CD4-positive, alpha-beta T cell treated with Interleukin-15 for 4 hours (primary cell): ENCODE measurements around the gene ZNF892.
"Not testable (repeated sequence)": the region's sequence is repeated elsewhere in the genome, so short reads cannot be mapped to it uniquely, and the experiment has no call there.

Experiments used
- DNase-seq: peaks from one replicate; pipeline ENCODE4 v3.0.0-alpha.2; 2020; ENCODE audit warnings: low spot score

ZNF892 gene

DNA sequence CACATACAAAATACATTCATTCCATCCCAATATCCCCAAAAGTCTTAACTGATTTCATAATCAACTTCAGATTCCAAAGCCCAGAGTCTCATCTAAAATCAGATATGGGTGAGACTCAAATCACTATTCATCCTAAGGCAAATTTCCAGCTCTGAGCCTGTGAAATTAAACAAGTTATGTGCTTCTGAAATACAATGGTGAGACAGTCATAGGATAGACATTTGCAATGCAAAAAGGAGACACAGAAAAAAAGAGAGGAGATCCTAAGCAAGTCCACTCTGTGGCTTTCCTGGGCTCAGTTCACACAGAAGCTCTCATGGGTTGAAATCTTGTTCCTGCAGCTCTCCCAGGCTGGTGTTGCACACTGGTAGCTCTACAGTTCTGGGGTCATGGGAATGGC is 18.3 kb downstream of the ZNF892 start:
- DNase-seq: no peak

DNA sequence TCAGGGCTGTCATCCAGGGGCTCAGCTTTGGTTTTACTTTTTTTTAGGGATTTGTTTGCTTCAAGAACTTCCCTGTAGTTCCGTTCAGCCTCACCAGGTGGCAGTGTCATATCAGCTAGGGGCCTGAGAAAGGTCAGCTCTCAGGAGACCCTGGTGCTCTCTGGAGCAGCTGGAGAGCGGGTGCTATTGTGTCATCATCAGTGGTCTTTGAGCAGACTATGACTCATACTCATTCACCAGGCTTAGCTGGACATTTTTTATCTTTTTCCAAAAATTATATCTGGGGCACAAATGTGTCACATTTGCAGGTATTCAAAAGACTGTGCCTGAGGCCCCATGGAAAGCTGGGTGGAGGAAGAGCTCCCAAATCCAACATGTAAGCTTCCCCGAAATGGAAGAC is 24.4 kb downstream of the ZNF892 start:
- DNase-seq: no peak

DNA sequence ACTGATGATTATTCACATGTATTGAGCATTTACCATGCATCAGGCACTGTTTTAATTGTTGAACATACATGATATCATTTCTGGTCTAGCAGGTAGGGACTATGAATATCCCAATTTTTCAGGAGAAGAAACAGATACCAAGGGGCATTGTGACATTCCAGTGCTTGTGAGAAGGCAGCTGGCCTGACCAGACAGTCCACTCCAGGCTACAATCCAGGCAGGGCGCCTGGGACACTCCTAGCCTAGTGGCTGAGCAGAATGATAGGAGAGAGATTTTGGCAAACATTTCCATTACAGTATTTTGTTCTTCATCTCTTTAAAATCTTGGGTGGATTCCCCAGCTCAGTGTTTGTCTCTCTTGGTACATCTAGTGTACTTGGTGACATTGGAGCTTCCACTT is 24.9 kb downstream of the ZNF892 start:
- no peak for DNase-seq

DNA sequence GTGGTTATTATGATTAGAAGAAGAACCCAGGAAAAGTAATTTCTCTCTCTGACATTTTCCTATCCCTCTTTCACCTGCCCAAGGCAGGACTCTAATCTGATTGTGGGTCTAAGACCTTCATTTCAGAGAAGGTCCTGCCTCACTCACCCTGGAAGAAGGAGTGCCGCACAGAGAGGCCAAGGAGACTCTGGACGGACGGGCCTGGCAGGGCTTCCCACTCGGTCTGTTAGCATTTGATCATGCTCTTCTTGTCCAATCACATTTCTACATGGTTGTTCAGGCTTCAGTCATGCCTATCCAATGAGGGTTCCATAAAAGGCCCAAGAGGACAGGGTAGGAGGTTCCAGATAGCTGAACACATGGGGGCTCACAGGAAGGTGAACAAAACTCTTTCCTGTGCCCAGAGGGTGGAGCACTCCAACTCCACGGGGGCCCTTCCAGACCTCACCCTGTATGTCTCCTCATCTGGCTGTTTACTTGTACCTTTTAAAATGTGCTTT is 27.0 kb downstream of the ZNF892 start:
- DNase-seq: no peak

DNA sequence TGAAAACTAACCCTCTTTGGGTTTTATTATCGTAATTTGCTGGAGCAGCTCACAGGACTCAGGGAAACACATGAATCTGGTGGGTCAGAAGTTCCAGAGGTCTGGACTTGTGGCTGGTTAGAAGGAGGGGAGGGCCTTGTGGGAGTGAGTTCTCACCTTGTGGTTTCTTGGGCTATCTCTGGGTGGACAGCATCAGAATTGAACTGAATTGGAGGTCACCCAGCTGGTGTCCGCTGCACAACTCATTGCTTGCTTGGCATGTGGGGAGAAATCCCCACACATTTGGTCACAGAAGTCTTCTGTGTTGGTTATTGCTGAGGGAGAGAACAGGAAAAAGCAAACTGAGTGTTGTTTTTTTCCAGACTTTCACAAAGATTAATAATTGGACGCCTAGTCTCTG is 27.5 kb downstream of the ZNF892 start:
- DNase-seq: no peak

DNA sequence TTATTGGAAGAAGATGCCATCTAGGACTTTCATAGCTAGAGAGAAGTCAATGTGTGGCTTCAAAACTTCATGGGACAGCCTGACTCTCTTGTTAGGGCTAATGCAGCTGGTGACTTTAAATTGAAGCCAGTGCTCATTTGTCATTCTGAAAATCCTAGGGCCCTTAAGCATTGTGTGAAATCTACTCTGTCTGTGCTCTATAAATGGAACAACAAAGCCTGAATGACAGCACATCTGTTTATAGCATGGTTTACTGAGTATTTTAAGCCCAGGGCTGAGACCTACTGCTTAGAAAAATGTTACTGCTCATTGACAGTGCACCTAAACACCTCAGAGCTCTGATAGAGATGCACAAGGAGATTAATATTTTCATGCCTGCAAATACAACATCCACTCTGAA is 30.8 kb downstream of the ZNF892 start:
- no peak for DNase-seq

DNA sequence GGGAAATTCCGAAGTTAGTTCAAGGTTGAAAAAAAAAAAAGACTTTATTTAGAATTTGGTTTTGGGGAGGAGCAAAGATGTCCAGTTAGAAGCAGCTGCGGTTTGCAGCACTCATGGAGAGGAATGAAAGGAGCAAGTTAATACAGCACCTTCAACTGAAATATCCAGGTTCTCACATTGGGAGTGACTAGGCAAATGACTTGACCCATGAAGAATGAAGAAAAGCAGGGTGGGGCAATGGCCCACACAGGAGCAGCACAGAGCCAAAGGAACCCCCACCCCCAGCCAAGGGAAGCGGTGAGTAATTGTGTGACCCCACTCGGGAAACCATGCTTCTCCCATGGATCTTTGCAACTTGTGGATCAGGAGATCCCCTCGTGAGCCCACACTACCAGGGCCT is 32.8 kb downstream of the ZNF892 start:
- no peak for DNase-seq

DNA sequence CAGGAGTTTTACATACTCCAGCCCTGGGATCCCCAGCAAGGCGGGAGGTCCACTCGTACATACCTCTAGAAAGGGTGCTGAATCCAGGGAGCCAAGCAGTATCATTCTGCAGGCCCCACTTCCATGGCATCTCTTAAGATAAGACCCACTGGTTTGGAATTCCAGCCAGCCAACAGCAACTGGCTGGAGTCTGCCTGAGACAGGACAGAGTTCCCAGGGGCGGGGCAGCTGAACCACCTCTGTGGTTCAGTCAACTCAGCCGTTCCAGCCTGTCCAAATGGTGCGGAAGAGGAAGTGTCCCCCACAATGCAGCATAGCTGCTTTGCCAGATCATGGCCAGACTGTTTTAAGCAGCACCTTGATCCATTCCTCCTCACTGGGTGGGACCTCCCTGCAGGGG is 33.2 kb downstream of the ZNF892 start:
- no peak for DNase-seq

DNA sequence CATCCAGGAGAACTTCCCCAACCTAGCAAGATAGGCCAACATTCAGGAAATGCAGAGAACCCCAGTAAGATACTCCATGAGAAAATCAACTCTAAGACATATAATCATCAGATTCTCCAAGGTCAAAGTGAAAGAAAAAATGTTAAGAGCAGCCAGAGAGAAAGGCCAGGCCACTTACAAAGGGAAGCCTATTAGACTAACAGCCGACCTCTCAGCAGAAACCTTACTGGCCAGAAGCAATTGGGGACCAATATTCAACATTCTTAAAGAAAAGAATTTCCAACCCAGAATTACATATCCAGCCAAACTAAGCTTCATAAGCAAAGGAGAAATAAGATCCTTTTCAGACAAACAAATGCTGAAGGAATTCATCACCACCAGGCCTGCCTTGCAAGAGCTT is 34.8 kb downstream of the ZNF892 start:
- not testable (repeated sequence) for DNase-seq
